Body of pancreas (tissue), 4 donors: Measurements from ENCODE around the gene SLC48A1. TPM values are rescaled to one million over a fixed set of nuclear protein-coding genes. Genes with fewer than 3 reads are reported as not detected.

ENCODE experiments used
- ATAC-seq: fragments of 150-250 bp; one replicate; pipeline ENCODE4 v1.9.1; 2016
- DNase-seq, 4 donors: peaks; one replicate each; pipeline ENCODE4 v3.0.0-alpha.2; 2019
- H3K27ac ChIP-seq, 4 donors: fragments of 200-600 bp; sonication (generic); 1 replicate in 3 of 4; 2 replicates in 1 of 4; pipeline versions ENCODE4 v1.5.1 to v1.6.1; 2016 to 2019; ENCODE audit warnings: mild to moderate bottlenecking in 1 of 4, mixed read lengths in 1 of 4, moderate library complexity in 1 of 4
- H3K27me3 ChIP-seq, 2 donors: fragments of 200-600 bp; sonication (generic); one replicate each; pipeline ENCODE4 v1.6.0; 2016; ENCODE audit warnings: mild to moderate bottlenecking in 1 of 2
- H3K36me3 ChIP-seq, 2 donors: fragments of 200-600 bp; sonication (generic); replicated peaks in 1 of 2; 2 replicates each; pipeline ENCODE4 v1.5.1; 2016; ENCODE audit warnings: low read depth in 2 of 2; ENCODE audit not compliant: insufficient read depth in 1 of 2
- H3K4me1 ChIP-seq: fragments of 200-600 bp; sonication (generic); one replicate; pipeline ENCODE4 v1.6.0; 2016
- H3K4me3 ChIP-seq, 2 donors: fragments of 200-600 bp; sonication (generic); 1 replicate in 1 of 2; 2 replicates in 1 of 2; pipeline ENCODE4 v1.5.1; 2016 to 2019
- H3K9me3 ChIP-seq, 3 donors: fragments of 200-600 bp; sonication (generic); 1 replicate in 2 of 3; 2 replicates in 1 of 3; pipeline ENCODE4 v1.5.1; 2016
- CTCF ChIP-seq, 7 experiments: fragments of 450-650 bp in 4 of 7; fragments of 200-600 bp in 3 of 7; sonication (generic) in 3 of 7; IDR thresholded peaks; one replicate each; pipeline ENCODE4 v1.5.1; 2016 to 2019; ENCODE audit warnings: antibody characterized with exemption in 7 of 7
- POLR2A ChIP-seq, 3 donors: fragments of 450-650 bp; IDR thresholded peaks; one replicate each; pipeline ENCODE4 v1.6.1; 2016; ENCODE audit warnings: antibody characterized with exemption in 3 of 3, mild to moderate bottlenecking in 2 of 3
- WGBS, 2 donors: methylation state at CpG; one replicate each; pipeline ENCODE4 v1.1.5; 2017; 5-methylcytosine and 5-hydroxymethylcytosine counted together
- intact Hi-C: fragments of 100-400 bp; cut with DNase I; formaldehyde crosslinking; loops from one replicate; pipeline ENCODE4 v1.15.1; 2023
- total RNA-seq, 2 donors: library from RNA; depleted of rRNA; stranded (reverse); fragments of >200 nt; gene quantifications; one replicate each; pipeline ENCODE4 v1.1.0, GENCODE V29; 2016

Gene SLC48A1
- total RNA-seq, 2 donors from 2014 or later, result 12.7 to 22.1 TPM

GRCh38 chr12:47802312-47802711, 29.3 kb downstream of the SLC48A1 start:
- Histone ChIP-seq H3K27me3 (no peaks in the 10 kb centered on the region), H3K4me3 (no peak overlapping the region), H3K27ac (peak overlapping the region in 3 of 4 donors; percentile 69 to 80 (median 75)), H3K36me3 (no peaks in the 10 kb centered on the region), H3K4me1 (peaks cover 74% of the 10 kb centered on the region), H3K9me3 (no peaks in the 10 kb centered on the region)
- TF ChIP-seq CTCF (IDR thresholded peaks at IDR 0.05), result no peak
- TF ChIP-seq POLR2A (IDR thresholded peaks at IDR 0.05), result no peak
- ATAC-seq, result no peak
- no peak for DNase-seq
- WGBS, 2 donors, result 49 to 54% methylated on average over 5 of the region's 5 CpGs
- intact Hi-C loops, result no loop called here

DNA sequence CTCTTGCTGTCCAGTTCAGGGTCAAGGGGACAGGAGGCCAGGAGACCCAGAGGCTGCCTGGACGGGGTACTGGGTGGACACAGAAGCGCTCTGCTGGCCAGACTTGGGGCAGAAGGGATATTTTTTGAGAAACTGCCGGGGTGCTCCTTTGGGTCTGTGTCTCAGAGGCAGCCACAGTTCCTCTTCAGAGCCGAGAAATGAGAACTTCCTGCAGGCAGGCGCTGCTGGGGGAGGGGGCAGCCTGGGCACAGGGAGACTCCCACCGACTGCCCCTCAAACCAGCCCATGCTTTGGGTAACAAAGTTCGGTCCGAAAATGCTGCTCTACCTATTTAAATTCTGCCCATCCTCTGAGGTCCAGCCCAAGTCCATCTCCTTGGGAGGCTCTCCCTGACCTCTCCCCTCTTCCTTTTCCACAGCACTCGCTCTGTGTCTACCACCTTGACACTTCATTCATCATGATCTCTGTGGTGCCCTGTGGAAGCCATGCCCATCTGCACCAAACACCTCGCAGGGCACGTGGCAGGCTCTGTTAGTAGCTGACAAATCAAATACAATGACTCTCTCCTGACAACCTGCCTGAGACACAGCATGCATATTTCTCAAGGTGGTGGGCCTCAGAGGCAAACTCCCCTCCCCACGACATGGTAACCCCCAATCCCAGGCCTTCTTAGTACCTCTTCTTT, 30.3 kb downstream of the SLC48A1 start:
- Histone ChIP-seq H3K4me3 (no peak overlapping the region), H3K27ac (peak overlapping the region in 3 of 4 donors; percentile 69 to 80 (median 75)), H3K27me3 (no peaks in the 10 kb centered on the region), H3K9me3 (no peaks in the 10 kb centered on the region), H3K36me3 (no peaks in the 10 kb centered on the region), H3K4me1 (peaks cover 84% of the 10 kb centered on the region)
- DNase-seq (no peak), ATAC-seq (no peak)
- 61 to 67% methylated on average over 11 to 12 of the region's 12 CpGs for WGBS, 2 donors
- no peak for TF ChIP-seq POLR2A (IDR thresholded peaks at IDR 0.05)
- TF ChIP-seq CTCF (IDR thresholded peaks at IDR 0.05), result no peak
- intact Hi-C loops, result no loop called here

DNA sequence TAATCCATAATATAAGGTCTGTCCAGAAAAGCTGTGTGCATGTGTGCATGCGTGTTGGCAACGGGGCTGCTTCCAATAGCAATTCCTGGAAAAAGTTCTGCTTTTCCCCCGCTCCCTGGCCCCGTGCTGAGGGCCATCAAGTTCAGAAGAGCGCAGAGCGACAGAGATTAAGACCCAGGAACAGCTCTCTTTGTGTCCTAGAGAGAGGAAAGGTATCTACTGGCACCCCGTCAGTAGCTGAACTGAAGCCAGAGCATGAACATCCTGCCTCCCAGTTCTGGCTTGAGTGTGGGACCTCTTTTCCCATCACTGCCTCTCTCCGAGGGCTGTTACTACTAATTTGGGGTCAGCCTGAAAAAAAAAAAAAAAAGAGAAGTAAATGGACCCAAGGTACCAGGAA, 31.1 kb downstream of the SLC48A1 start:
- no peak for DNase-seq

GRCh38 chr12:47805417-47805816, 32.4 kb downstream of the SLC48A1 start:
- Histone ChIP-seq H3K4me3 (no peak overlapping the region), H3K9me3 (no peaks in the 10 kb centered on the region), H3K27me3 (no peaks in the 10 kb centered on the region), H3K36me3 (no peaks in the 10 kb centered on the region), H3K4me1 (peaks cover 89% of the 10 kb centered on the region), H3K27ac (peak overlapping the region in 1 of 4 donors; percentile 5)
- DNase-seq (no peak), ATAC-seq (no peak)
- WGBS, 2 donors, result 73 to 75% methylated on average over 2 of the region's 2 CpGs
- TF ChIP-seq CTCF (IDR thresholded peaks at IDR 0.05) (no peak), POLR2A (IDR thresholded peaks at IDR 0.05) (no peak)
- intact Hi-C loops, result no loop called here

More for the DNA sequence above, 31.1 kb downstream of the SLC48A1 start:
- peaks cover 91% of the 10 kb centered on the region for H3K4me1 ChIP-seq
- intact Hi-C loops, result no loop called here
- peak overlapping the region in 2 of 4 donors; percentile 75 to 80 for H3K27ac ChIP-seq
- no peaks in the 10 kb centered on the region for H3K27me3 ChIP-seq
- H3K36me3 ChIP-seq, result no peaks in the 10 kb centered on the region
- TF ChIP-seq POLR2A (IDR thresholded peaks at IDR 0.05), result no peak
- H3K4me3 ChIP-seq, result no peak overlapping the region
- ATAC-seq, result no peak
- H3K9me3 ChIP-seq, result no peaks in the 10 kb centered on the region
- 71 to 86% methylated on average over 8 of the region's 8 CpGs for WGBS, 2 donors

DNA sequence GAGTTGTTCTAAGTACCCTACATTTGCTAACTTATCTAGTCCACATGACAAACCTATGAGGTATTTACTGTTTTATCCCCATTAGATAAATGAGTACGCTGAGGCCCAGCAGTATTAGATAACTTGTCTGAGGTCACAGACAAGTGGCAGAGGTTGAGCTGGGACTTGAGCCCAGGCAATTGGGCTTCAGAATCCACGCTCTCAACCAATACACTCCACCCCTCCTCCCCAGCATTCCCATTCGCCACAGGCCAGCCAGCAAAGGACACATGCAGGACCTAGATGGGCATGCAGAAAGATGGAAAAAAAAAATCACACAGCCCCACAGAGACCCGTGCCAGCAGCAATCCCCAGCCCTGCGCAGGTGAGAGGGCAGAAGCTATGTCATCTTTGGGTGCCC, 34.3 kb downstream of the SLC48A1 start:
- no peaks in the 10 kb centered on the region for H3K36me3 ChIP-seq
- intact Hi-C loops, result no loop called here
- H3K27ac ChIP-seq, result peak overlapping the region in 1 of 4 donors; percentile 56
- no peaks in the 10 kb centered on the region for H3K27me3 ChIP-seq
- no peak overlapping the region for H3K4me3 ChIP-seq
- 46 to 60% methylated on average over 5 of the region's 5 CpGs for WGBS, 2 donors
- H3K9me3 ChIP-seq, result no peaks in the 10 kb centered on the region
- no peak for TF ChIP-seq CTCF (IDR thresholded peaks at IDR 0.05)
- no peak for TF ChIP-seq POLR2A (IDR thresholded peaks at IDR 0.05)
- H3K4me1 ChIP-seq, result peaks cover 88% of the 10 kb centered on the region
- no peak for ATAC-seq
- DNase-seq, result no peak
